Hepatic stellate cell (primary cell): ENCODE results near the gene TGM1.
"Not testable (repeated sequence)": the region's sequence is repeated elsewhere in the genome, so short reads cannot be mapped to it uniquely, and the experiment has no call there.

ENCODE experiments used
- DNase-seq: peaks from one replicate; pipeline ENCODE4 v3.0.0; 2011; ENCODE audit warnings: low spot score

Gene TGM1

DNA sequence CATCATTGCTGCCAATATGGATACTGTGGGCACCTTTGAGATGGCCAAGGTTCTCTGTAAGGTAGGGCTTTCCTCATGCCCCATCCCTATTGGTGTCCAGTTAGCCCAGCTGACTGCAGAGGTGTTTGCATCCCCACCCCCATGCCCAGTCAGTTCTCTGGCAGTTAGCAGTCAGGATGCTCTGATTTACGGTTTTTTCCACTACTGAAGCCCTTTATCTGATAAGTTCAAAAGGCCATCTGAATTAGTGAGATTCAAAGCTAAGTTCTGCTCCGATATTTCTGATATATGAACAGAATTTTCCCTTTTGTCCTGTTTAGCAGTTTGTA lies 29.5 kb downstream of the TGM1 start:
- no peak for DNase-seq

- DNase-seq: peak; percentile 44
These were observed 30.1 kb downstream of the TGM1 start, which contains the start of gene GMPR2 for GRCh38 chr14:24232645-24233537. TSS of gene GMPR2 (plus strand) at chr14:24232929. CDS start at chr14:24233254, 325 bp downstream.

DNA sequence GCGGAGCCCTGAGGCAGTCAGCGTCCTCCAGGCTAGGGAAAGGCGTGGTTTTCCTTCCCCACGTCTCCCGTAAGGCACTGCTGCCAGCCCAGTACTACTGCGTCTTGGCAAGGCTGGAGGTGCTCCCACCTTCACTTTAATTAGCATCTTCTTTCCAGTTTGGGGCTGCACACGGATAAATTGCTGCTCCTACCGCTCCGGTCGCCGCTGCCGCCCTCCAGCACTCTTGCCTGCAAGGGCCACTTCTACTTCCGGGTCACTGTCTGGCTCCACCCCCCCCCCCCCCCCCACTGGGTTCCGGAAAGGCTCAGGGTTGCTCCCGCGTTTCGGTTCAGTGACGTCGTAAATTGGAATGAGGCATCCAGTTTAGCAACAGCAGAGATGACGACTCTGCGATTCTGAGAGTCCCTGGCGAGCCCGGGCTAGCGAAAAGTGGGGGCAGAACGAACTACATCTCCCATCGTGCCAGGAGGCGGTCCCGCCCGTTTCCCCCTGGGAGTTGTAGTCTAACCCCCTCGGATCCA lies 30.8 kb downstream of the TGM1 start, which contains the start of gene NEDD8:
Gene NEDD8, minus strand, starts transcription at position 247 of the 524 bp plus-strand sequence. Its CDS starts 100 bp downstream, at position 147.
- DNase-seq: peak; percentile 89

- DNase-seq: no peak
These were observed 31.5 kb downstream of the TGM1 start for GRCh38 chr14:24231263-24232120.

GRCh38 chr14:24228902-24229301 lies 34.1 kb downstream of the TGM1 start:
- DNase-seq: no peak

- DNase-seq: no peak
These were observed 36.5 kb downstream of the TGM1 start for GRCh38 chr14:24226473-24226872.

DNA sequence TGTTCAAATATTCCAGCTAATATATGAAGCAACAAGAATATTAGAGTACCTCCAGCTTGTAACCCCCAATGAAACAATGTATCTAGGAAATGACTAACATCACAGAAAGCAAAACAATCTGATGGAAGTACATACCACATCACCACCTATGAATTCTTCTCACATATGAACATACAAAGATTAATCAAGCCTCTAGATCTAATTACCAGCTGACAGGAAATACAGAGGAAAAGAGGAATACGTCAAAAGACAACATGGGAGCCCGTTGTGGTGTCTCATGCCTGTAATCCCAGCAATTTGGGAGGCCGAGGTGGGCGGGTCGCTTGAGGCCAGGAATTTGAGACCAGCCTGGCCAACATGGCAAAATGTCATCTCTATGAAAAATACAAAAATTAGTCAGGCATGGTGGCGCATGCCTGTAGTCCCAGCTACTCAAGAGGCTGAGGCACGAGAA lies 38.3 kb downstream of the TGM1 start:
- DNase-seq: peak; percentile 26

- DNase-seq: not testable (repeated sequence)
These were observed 40.0 kb downstream of the TGM1 start for GRCh38 chr14:24222987-24223386.

DNA sequence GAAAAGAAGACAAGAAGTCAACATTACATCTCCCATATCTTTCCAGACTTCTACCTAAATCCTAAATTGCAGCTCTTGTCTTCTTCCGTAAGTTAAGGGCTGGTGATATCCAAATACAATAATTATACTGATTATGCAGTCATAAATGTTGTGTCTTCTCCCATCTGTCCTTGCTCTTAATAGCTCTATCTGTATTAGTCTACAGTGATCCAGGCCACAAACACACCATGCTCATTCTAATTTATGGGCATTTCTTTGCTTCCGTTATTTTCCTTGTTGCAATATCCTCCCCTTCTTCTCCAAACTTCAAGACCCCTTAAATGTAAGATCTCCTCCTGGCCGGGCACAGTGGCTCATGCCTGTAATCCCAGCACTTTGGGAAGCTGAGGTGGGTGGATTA lies 43.5 kb downstream of the TGM1 start:
- DNase-seq: no peak

DNA sequence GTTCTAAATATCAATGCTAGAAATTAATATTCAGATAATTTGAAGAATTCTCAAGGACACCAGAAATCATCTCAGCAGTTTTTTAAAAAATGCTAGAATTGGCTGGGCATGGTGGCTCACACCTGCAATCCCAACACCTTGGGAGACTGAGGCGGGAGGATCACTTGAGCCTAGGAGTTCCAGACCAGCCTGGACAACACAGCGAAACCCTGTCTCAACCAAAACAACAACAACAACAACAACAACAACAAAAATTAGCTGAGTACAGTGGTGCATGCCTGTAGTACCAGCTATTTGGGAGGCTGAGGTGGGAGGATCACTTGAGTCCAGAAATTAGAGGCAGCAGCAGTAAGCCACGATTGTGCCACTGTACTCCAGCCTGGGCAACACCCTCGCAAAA lies 43.9 kb downstream of the TGM1 start:
- no peak for DNase-seq

DNA sequence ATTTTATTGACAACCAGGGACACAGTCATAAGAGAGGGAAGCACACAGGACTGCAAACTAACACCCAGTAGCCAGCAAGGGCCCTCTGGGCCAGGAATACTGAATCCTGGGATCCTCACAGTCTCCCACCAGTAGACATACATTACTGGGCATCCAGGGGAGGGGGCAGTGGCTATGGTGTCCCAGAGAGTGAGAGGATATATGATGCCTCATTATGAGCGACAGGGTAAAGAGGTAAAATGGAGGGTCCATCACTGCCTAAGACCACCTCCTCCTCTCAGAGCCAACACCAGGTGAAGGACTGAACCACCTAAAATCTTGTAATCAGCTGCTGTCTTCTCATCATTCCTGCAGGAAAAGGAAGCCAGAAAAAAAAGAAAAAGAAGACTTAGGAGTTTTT lies 46.1 kb downstream of the TGM1 start:
- not testable (repeated sequence) for DNase-seq

- no peak for DNase-seq
These were observed 46.7 kb downstream of the TGM1 start for GRCh38 chr14:24216345-24216699.

GRCh38 chr14:24215495-24216344 lies 47.3 kb downstream of the TGM1 start, which contains the start of gene MDP1:
TSS of gene MDP1 (minus strand) at chr14:24216066. CDS start at chr14:24215955, 111 bp downstream.
- peak; percentile 92 for DNase-seq

DNA sequence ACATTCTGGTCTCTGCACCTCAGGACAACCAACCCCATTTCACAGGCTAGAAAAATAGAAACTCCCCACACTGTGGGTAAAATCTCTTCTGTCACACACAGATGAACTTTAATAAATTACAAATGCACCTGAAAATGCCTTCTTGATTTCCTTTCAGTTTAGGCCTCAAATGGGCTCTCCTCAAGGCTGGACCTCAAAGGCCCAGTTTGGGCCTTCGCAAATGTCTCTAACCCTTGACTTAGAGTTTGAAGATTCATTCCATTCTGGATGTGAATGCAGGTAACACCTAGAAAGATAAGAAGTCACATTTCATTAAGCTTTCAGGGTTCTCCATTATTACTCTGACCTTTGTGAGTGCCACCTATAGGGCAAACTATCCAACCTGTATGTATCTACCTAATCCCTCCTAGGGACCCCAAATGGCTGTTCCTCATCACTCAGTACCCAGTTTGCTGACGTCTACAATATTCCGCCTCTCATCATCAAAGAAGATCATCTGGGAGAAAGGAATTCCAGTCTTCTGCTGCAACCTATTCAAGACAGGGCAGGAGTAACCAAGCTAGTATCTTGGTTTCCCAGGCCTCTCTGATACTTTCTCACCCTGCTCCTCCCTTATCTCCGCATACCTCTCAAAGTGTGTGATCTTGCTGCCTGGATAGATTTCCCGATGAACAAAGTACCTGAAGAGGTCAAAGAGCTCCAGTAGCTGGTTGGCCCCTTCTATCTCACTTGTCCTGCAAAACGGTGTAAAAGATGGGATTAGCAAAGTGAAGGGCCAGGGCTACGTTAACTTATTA lies 48.9 kb downstream of the TGM1 start:
- DNase-seq: no peak

DNA sequence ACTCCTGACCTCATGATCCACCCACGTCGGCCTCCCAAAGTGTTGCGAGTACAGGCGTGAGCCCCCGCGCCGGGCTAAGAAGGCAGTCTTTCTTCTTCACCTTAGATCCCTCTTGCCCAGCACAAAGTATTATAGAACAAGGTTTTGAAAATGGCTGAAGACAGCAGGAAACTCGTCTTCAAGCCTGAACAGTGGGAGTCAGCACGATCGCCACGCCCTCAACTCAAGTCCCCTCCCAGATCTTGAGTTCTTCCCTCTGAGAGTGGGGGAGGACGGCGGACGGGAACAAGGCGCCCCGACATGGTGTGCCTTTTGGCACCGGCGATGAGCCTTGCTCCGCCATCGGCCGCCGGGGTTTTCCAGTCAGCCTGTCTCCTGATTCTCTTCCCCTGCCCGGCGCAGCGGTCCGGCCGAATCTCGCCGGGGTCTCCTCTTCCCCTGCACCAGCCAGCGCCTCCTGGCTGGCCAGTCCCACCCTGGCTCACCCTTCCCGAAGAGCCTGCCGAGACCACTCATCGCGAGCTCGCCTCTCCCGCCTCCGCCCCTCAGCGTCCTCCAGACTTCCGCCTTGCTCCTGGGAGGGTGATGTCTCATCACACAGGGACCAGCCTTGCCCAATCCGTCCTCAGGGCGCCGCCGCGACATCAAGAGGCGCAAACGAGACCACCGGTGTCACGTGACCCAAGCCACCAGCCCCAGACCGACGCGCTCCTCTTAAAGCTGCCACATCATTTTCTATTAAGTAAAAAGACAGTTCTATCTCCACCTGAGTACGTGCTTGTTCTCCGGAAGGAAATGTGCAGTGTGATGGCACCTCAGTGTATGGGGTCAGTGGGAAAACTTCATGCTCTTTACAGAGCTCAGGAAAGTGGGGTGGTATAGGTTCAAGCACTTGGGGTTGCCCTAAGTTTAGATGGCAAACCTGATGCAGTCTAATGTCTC lies 49.8 kb downstream of the TGM1 start, which contains the start of gene CHMP4A:
Gene CHMP4A, minus strand, starts transcription at position 565 of the 942 bp plus-strand sequence. Its CDS starts 49 bp downstream, at position 516.
- DNase-seq: peak; percentile 99

- DNase-seq: no peak
These were observed 51.7 kb downstream of the TGM1 start for GRCh38 chr14:24211311-24211710.

- no peak for DNase-seq
These were observed 55.4 kb downstream of the TGM1 start for GRCh38 chr14:24207625-24208024.

DNA sequence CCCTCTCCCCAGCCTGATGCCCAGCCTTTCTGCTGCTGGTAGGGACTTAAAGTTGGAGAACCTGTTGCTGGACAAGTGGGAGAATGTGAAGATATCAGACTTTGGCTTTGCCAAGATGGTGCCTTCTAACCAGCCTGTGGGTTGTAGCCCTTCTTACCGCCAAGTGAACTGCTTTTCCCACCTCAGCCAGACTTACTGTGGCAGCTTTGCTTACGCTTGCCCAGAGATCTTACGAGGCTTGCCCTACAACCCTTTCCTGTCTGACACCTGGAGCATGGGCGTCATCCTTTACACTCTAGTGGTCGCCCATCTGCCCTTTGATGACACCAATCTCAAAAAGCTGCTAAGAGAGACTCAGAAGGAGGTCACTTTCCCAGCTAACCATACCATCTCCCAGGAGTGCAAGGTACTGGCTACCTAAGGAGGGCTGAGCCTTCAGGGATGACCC lies 55.8 kb downstream of the TGM1 start:
- no peak for DNase-seq
